Stomach (tissue), 9 donors: ENCODE data around the gene CASP3. TPM values are rescaled to one million over a fixed set of nuclear protein-coding genes. Genes with fewer than 3 reads are reported as not detected.

Source experiments
- DNase-seq, 2 donors: peaks; one replicate each; pipeline versions ENCODE4 v3.0.0 to v3.0.0-alpha.2; 2013 to 2019
- H3K27ac ChIP-seq, 5 donors: fragments of 200-600 bp in 4 of 5; sonication (generic) in 4 of 5; one replicate each; pipeline ENCODE4 v1.5.1; 2013 to 2019; ENCODE audit warnings: mild to moderate bottlenecking in 1 of 5, moderate library complexity in 1 of 5
- H3K27me3 ChIP-seq, 3 donors: fragments of 200-600 bp; sonication (generic); one replicate each; pipeline ENCODE4 v1.5.1; 2017 to 2019; ENCODE audit warnings: mixed run types in 1 of 3
- H3K36me3 ChIP-seq, 4 donors: fragments of 200-600 bp; sonication (generic); 1 replicate in 3 of 4; 2 replicates in 1 of 4; pipeline ENCODE4 v1.5.1; 2016 to 2019
- H3K4me1 ChIP-seq, 4 donors: fragments of 200-600 bp; sonication (generic); one replicate each; pipeline ENCODE4 v1.5.1; 2016 to 2019
- H3K4me3 ChIP-seq, 4 donors: fragments of 200-600 bp; sonication (generic) in 3 of 4; one replicate each; pipeline ENCODE4 v1.5.1; 2016 to 2019; ENCODE audit warnings: mild to moderate bottlenecking in 1 of 4
- H3K9me3 ChIP-seq, 4 donors: fragments of 200-600 bp; sonication (generic); one replicate each; pipeline ENCODE4 v1.5.1; 2016 to 2019
- CTCF ChIP-seq, 7 experiments: fragments of 450-650 bp in 4 of 7; fragments of 200-600 bp in 3 of 7; sonication (generic) in 3 of 7; IDR thresholded peaks; one replicate each; pipeline ENCODE4 v1.5.1; 2016 to 2019; ENCODE audit warnings: antibody characterized with exemption in 7 of 7, control low read depth in 2 of 7, mild to moderate bottlenecking in 1 of 7
- EP300 ChIP-seq: sonication (generic); formaldehyde crosslinking; IDR thresholded peaks from one replicate; pipeline ENCODE4 v1.6.1; 2017; ENCODE audit warnings: antibody characterized with exemption
- POLR2A ChIP-seq, 4 donors: fragments of 450-650 bp; IDR thresholded peaks; one replicate each; pipeline ENCODE4 v1.6.1; 2016; ENCODE audit warnings: antibody characterized with exemption in 4 of 4, control low read depth in 2 of 4, mild to moderate bottlenecking in 1 of 4, moderate library complexity in 1 of 4
- POLR2AphosphoS5 ChIP-seq, 3 donors: sonication (generic); formaldehyde crosslinking; IDR thresholded peaks; one replicate each; pipeline ENCODE4 v1.6.1; 2016; ENCODE audit warnings: antibody characterized with exemption in 3 of 3
- WGBS, 5 donors: extraction: QIAGEN DNeasy Blood & Tissue Kit in 3 of 5; methylation state at CpG; one replicate each; pipeline versions ENCODE4 v1.1.5 to v1.1.7; 2013 to 2018; 5-methylcytosine and 5-hydroxymethylcytosine counted together
- intact Hi-C: fragments of 100-400 bp; cut with DNase I; formaldehyde crosslinking; loops from one replicate; pipeline ENCODE4 v1.15.1; 2023; ENCODE audit warnings: low total_unique reads
- polyA plus RNA-seq, 3 donors: library from polyadenylated mRNA; stranded (reverse); fragments of 200-250 nt; gene quantifications; one replicate each; pipeline ENCODE4 v1.2.3, GENCODE V29; 2013
- total RNA-seq, 5 donors: library from RNA; depleted of rRNA; stranded (reverse); fragments of >200 nt; gene quantifications; one replicate each; pipeline versions ENCODE4 v1.1.0 to v1.2.3, GENCODE V29; 2014 to 2016
- donor health status: healthy with polysubstance abuse.
- donor health status: Bipolar disorder and iron deficiency.
- donor health status: healthy.

Gene CASP3
- total and polyA plus RNA-seq, 8 donors = 12.5 to 52.5 (median 18.8) TPM

- no peaks in the 10 kb centered on the region for H3K36me3 ChIP-seq
- 77 to 88% (median 81%) methylated on average over 3 of the region's 3 CpGs for WGBS, 5 donors
- H3K4me3 ChIP-seq = no peak overlapping the region
- H3K4me1 ChIP-seq = no peaks in the 10 kb centered on the region
- H3K27ac ChIP-seq = no peak overlapping the region
- H3K9me3 ChIP-seq = no peaks in the 10 kb centered on the region
- no peak for TF ChIP-seq CTCF (IDR thresholded peaks at IDR 0.05)
- no peak for TF ChIP-seq POLR2AphosphoS5 (IDR thresholded peaks at IDR 0.05)
- TF ChIP-seq POLR2A (IDR thresholded peaks at IDR 0.05) = no peak
- TF ChIP-seq EP300 = no peak
- no peak for DNase-seq
- intact Hi-C loops = no loop called here
- H3K27me3 ChIP-seq = no peaks in the 10 kb centered on the region
Observed at GRCh38 chr4:184587701-184588100, 61.5 kb downstream of the CASP3 start.

GRCh38 chr4:184587221-184587620 lies 62.0 kb downstream of the CASP3 start:
- H3K4me1 ChIP-seq = no peaks in the 10 kb centered on the region
- DNase-seq = no peak
- H3K36me3 ChIP-seq = no peaks in the 10 kb centered on the region
- no peak overlapping the region for H3K27ac ChIP-seq
- no peak for TF ChIP-seq CTCF (IDR thresholded peaks at IDR 0.05)
- TF ChIP-seq POLR2A (IDR thresholded peaks at IDR 0.05) = no peak
- TF ChIP-seq EP300 = no peak
- TF ChIP-seq POLR2AphosphoS5 (IDR thresholded peaks at IDR 0.05) = no peak
- H3K9me3 ChIP-seq = no peaks in the 10 kb centered on the region
- WGBS, 5 donors = 85 to 92% (median 87%) methylated on average over 5 of the region's 5 CpGs
- no peak overlapping the region for H3K4me3 ChIP-seq
- intact Hi-C loops = no loop called here
- no peaks in the 10 kb centered on the region for H3K27me3 ChIP-seq

GRCh38 chr4:184583738-184584502 lies 65.3 kb downstream of the CASP3 start:
- intact Hi-C loops = no loop called here
- no peaks in the 10 kb centered on the region for H3K4me1 ChIP-seq

More at GRCh38 chr4:184583738-184584502, 65.3 kb downstream of the CASP3 start:
- Histone ChIP-seq H3K9me3 (peaks cover 3 to 16% (median 12%) of the 10 kb centered on the region in 4 donors), H3K36me3 (no peaks in the 10 kb centered on the region), H3K27ac (no peak overlapping the region), H3K27me3 (no peaks in the 10 kb centered on the region), H3K4me3 (no peak overlapping the region)
- TF ChIP-seq CTCF (IDR thresholded peaks at IDR 0.05) (no peak), POLR2AphosphoS5 (IDR thresholded peaks at IDR 0.05) (no peak), EP300 (no peak), POLR2A (IDR thresholded peaks at IDR 0.05) (no peak)
- 70 to 78% (median 75%) methylated on average over 9 of the region's 9 CpGs for WGBS, 5 donors
- no peak for DNase-seq

Other genes starting within 250 kb of the CASP3 start
- gene IRF2, start 174.9 kb downstream of the CASP3 start, total RNA-seq = 100 to 1,000 TPM in 2 of 5 donors, 10 to 100 TPM in 2, 1 to 10 TPM in 1; 5.5 to 253 (median 45.4) TPM
- 10 to 100 TPM; 18.3 to 30.4 (median 20.4) TPM for gene IRF2, start 174.9 kb downstream of the CASP3 start, polyA plus RNA-seq
- gene PRIMPOL, start 291 bp upstream of the CASP3 start, total RNA-seq = 10 to 100 TPM; 14.8 to 88.8 (median 32.4) TPM
- 10 to 100 TPM; 11.5 to 20.2 (median 12.8) TPM for gene PRIMPOL, start 291 bp upstream of the CASP3 start, polyA plus RNA-seq
- 10 to 100 TPM in 1 of 5 donors, 1 to 10 TPM in 4; 5.8 to 17.8 (median 7.4) TPM for gene CENPU, start 84.6 kb upstream of the CASP3 start, total RNA-seq
- gene CENPU, start 84.6 kb upstream of the CASP3 start, polyA plus RNA-seq = 10 to 100 TPM in 1 of 3 donors, 1 to 10 TPM in 2; 4.1 to 13.1 (median 5.3) TPM
- 1,000 to 10,000 TPM in 1 of 5 donors, 10 to 100 TPM in 4; 47.1 to 1,170 (median 61.8) TPM for gene ACSL1, start 176.5 kb upstream of the CASP3 start, total RNA-seq
- 10 to 100 TPM; 42.8 to 48.2 (median 44.0) TPM for gene ACSL1, start 176.5 kb upstream of the CASP3 start, polyA plus RNA-seq